ENCODE data around the gene TNRC6A. TPM values are rescaled to one million over a fixed set of nuclear protein-coding genes. Genes with fewer than 3 reads are reported as not detected.

TNRC6A gene
- total and polyA plus RNA-seq, 2 of the 13 experiments (the other 11 are each of a cell fraction or from before 2014, with no cell fraction given): 30.9 to 43.6 TPM

GRCh38 chr16:24784121-24784520 lies 54.7 kb downstream of the TNRC6A start:
- no peak overlapping the region for H3K27ac ChIP-seq (ENCODE audit: extremely low read length, insufficient read depth, low read length)
- 96% methylated on average over 3 of the region's 3 CpGs for WGBS (ENCODE audit: low lambda C conversion rate)
- BruUV-seq (replicated peaks): no TSS peak
- no peak for DNase-seq (ENCODE audit: low spot score)
- H3K36me3 ChIP-seq (replicated peaks in 1 of 2; ENCODE audit: control insufficient read depth in 1 of 2, insufficient read depth in 2 of 2, low read length in 2 of 2): peaks cover 13 to 62% of the 10 kb centered on the region in 2 experiments
- FAIRE-seq: no peak
- H3K9me3 ChIP-seq (ENCODE audit: low read length): no peaks in the 10 kb centered on the region
- intact Hi-C loops (cut with micrococcal nuclease; ENCODE audit: unreplicated experiment) (no loop called here), in situ Hi-C loops (cut with HindIII; ENCODE audit: extremely low pct_ligation_motif_present, low pct_unique_long_range_greater_than_20kb) (no loop called here)
- no peaks in the 10 kb centered on the region for H3K27me3 ChIP-seq (ENCODE audit: control insufficient read depth in 1 of 2, insufficient read depth in 2 of 2, low read length in 2 of 2)
- H4K20me1 ChIP-seq (ENCODE audit: insufficient read depth, low read length): no peaks in the 10 kb centered on the region
- H3K4me3 ChIP-seq (replicated peaks in 1 of 3; ENCODE audit: insufficient read depth in 1 of 3, low read depth in 2 of 3, low read length in 3 of 3): no peak overlapping the region
- no peak overlapping the region for H2AFZ ChIP-seq (ENCODE audit: low read length)
- ATAC-seq: peak; percentile 27; the same call in 1 of the 3 replicates
- H3K4me1 ChIP-seq (ENCODE audit: insufficient read depth, low read length): no peaks in the 10 kb centered on the region
- no peaks in the 10 kb centered on the region for H3K79me2 ChIP-seq (ENCODE audit: insufficient read depth, low read length)
- no peak overlapping the region for H3K4me2 ChIP-seq (ENCODE audit: low read depth, low read length)
- TF ChIP-seq TIGD3 (CRISPR knock-in tag; IDR thresholded peaks at IDR 0.05; ENCODE audit: borderline replicate concordance): no peak
- TF ChIP-seq NKX3-1 (CRISPR knock-in tag; IDR thresholded peaks at IDR 0.05): no peak
- no peak for TF ChIP-seq ZNF251 (CRISPR knock-in tag; IDR thresholded peaks at IDR 0.05)
- TF ChIP-seq POLR2AphosphoS5 (IDR thresholded peaks at IDR 0.05; ENCODE audit: low read depth, low read length): no peak
- TF ChIP-seq GFI1 (CRISPR knock-in tag; IDR thresholded peaks at IDR 0.05; ENCODE audit: borderline replicate concordance): no peak
- TF ChIP-seq TOPORS (CRISPR knock-in tag; IDR thresholded peaks at IDR 0.05): no peak
- TF ChIP-seq POLR2A (IDR thresholded peaks at IDR 0.05; ENCODE audit: insufficient read depth in 1 of 2, low read depth in 2 of 2, low read length in 2 of 2): no peak
- no peak for TF ChIP-seq THAP9 (CRISPR knock-in tag; IDR thresholded peaks at IDR 0.05; ENCODE audit: borderline replicate concordance)
- no peak for TF ChIP-seq GATA4 (IDR thresholded peaks at IDR 0.05; ENCODE audit: borderline replicate concordance, low read depth)
- no peak for TF ChIP-seq ZNF180 (CRISPR knock-in tag; IDR thresholded peaks at IDR 0.05; ENCODE audit: borderline replicate concordance, low read depth)
- TF ChIP-seq CHD4 (IDR thresholded peaks at IDR 0.05; ENCODE audit: borderline replicate concordance, low read length): no peak
- no peak for TF ChIP-seq CREB3 (CRISPR knock-in tag; IDR thresholded peaks at IDR 0.05)
- no peak for TF ChIP-seq ZNF883 (CRISPR knock-in tag; IDR thresholded peaks at IDR 0.05; ENCODE audit: not compliant biosample characterization)
- no peak for TF ChIP-seq ZFP36 (IDR thresholded peaks at IDR 0.05; ENCODE audit: borderline replicate concordance, low read depth, low read length, partially characterized antibody)
- no peak for TF ChIP-seq PRMT3 (CRISPR knock-in tag; IDR thresholded peaks at IDR 0.05; ENCODE audit: borderline replicate concordance, low read depth)
- ChIA-PET POLR2A (no interaction called here), CTCF (ENCODE audit: low intra/inter-chr PET ratio, low total read pairs) (no interaction called here)
- H3K9ac ChIP-seq (ENCODE audit: insufficient read depth, low read depth, low read length): no peak overlapping the region
